Trophoblast cell (in vitro differentiated cells and primary cell): Measurements from ENCODE around the gene RSBN1L.

ENCODE experiments used
- DNase-seq, 2 donors: peaks; one replicate each; pipeline ENCODE4 v3.0.0-alpha.2; 2016
- H2AFZ ChIP-seq: 2 replicates; pipeline ENCODE4 v1.6.1; 2013; ENCODE audit warnings: low read length, moderate library complexity, mild to moderate bottlenecking; ENCODE audit not compliant: insufficient read depth, poor library complexity
- H2AK5ac ChIP-seq: 2 replicates; pipeline ENCODE4 v1.6.1; 2013; ENCODE audit warnings: mild to moderate bottlenecking, low read length
- H2BK120ac ChIP-seq: 2 replicates; pipeline ENCODE4 v1.6.1; 2013; ENCODE audit warnings: low read length, mild to moderate bottlenecking, moderate library complexity; ENCODE audit not compliant: insufficient read depth, poor library complexity
- H2BK12ac ChIP-seq: 2 replicates; pipeline ENCODE4 v1.6.1; 2013; ENCODE audit warnings: mild to moderate bottlenecking, low read length, moderate library complexity
- H2BK5ac ChIP-seq: 2 replicates; pipeline ENCODE4 v1.6.1; 2013; ENCODE audit warnings: low read length, low read depth, moderate library complexity, mild to moderate bottlenecking; ENCODE audit not compliant: poor library complexity
- H3K14ac ChIP-seq: 2 replicates; pipeline ENCODE4 v1.6.1; 2013; ENCODE audit warnings: mild to moderate bottlenecking, low read length
- H3K18ac ChIP-seq: 2 replicates; pipeline ENCODE4 v1.6.1; 2013; ENCODE audit warnings: mild to moderate bottlenecking, low read length
- H3K23ac ChIP-seq: 2 replicates; pipeline ENCODE4 v1.6.1; 2013; ENCODE audit warnings: low read length
- H3K27ac ChIP-seq: 2 replicates; pipeline ENCODE4 v1.5.1; 2013; ENCODE audit warnings: low read depth, mild to moderate bottlenecking, inconsistent platforms, low read length, moderate library complexity
- H3K27me3 ChIP-seq: 2 replicates; pipeline ENCODE4 v1.6.1; 2013; ENCODE audit warnings: inconsistent platforms, mild to moderate bottlenecking, low read length, moderate library complexity; ENCODE audit not compliant: insufficient read depth
- H3K36me3 ChIP-seq, 2 experiments: 1 replicate in 1 of 2; 2 replicates in 1 of 2; pipeline ENCODE4 v1.6.1; 2013; ENCODE audit warnings: low read length in 2 of 2, mild to moderate bottlenecking in 2 of 2, moderate library complexity in 1 of 2; ENCODE audit not compliant: insufficient read depth in 2 of 2, control insufficient read depth in 1 of 2
- H3K4ac ChIP-seq: 2 replicates; pipeline ENCODE4 v1.6.1; 2013; ENCODE audit warnings: low read depth, mild to moderate bottlenecking, low read length, moderate library complexity
- H3K4me1 ChIP-seq, 2 experiments: 1 replicate in 1 of 2; 2 replicates in 1 of 2; pipeline ENCODE4 v1.6.1; 2013; ENCODE audit warnings: low read length in 2 of 2, mild to moderate bottlenecking in 2 of 2, moderate library complexity in 1 of 2; ENCODE audit not compliant: insufficient read depth in 2 of 2, control insufficient read depth in 1 of 2
- H3K4me2 ChIP-seq: 2 replicates; pipeline ENCODE4 v1.6.1; 2013; ENCODE audit warnings: inconsistent platforms, mild to moderate bottlenecking, low read length, moderate library complexity
- H3K4me3 ChIP-seq: 2 replicates; pipeline ENCODE4 v1.5.1; 2013; ENCODE audit warnings: mild to moderate bottlenecking, low read depth, low read length, inconsistent platforms
- H3K79me1 ChIP-seq: one replicate; pipeline ENCODE4 v1.6.1; 2013; ENCODE audit warnings: low read length
- H3K79me2 ChIP-seq: 2 replicates; pipeline ENCODE4 v1.6.1; 2013; ENCODE audit warnings: low read length, mild to moderate bottlenecking; ENCODE audit not compliant: control insufficient read depth, insufficient read depth, poor library complexity
- H3K9ac ChIP-seq: 2 replicates; pipeline ENCODE4 v1.6.1; 2013; ENCODE audit warnings: mild to moderate bottlenecking, low read length
- H3K9me3 ChIP-seq: 2 replicates; pipeline ENCODE4 v1.6.1; 2013; ENCODE audit warnings: low read depth, mild to moderate bottlenecking, control low read depth, inconsistent platforms, low read length; ENCODE audit not compliant: insufficient read depth
- H4K12ac ChIP-seq: 2 replicates; pipeline ENCODE4 v1.6.1; 2013; ENCODE audit warnings: low read depth, mild to moderate bottlenecking, low read length, moderate library complexity
- H4K8ac ChIP-seq: 2 replicates; pipeline ENCODE4 v1.6.1; 2013; ENCODE audit warnings: low read depth, mild to moderate bottlenecking, low read length, moderate library complexity
- H4K91ac ChIP-seq: one replicate; pipeline ENCODE4 v1.6.1; 2013; ENCODE audit warnings: low read depth, mild to moderate bottlenecking, low read length, moderate library complexity
- WGBS: extraction: QIAGEN DNeasy Blood & Tissue Kit; methylation state at CpG from one replicate; pipeline ENCODE4 v1.1.7; 2013; ENCODE audit warnings: missing lambda C conversion rate; ENCODE audit not compliant: insufficient read length, insufficient coverage; ENCODE audit errors: extremely low coverage; 5-methylcytosine and 5-hydroxymethylcytosine counted together

Gene RSBN1L

DNA sequence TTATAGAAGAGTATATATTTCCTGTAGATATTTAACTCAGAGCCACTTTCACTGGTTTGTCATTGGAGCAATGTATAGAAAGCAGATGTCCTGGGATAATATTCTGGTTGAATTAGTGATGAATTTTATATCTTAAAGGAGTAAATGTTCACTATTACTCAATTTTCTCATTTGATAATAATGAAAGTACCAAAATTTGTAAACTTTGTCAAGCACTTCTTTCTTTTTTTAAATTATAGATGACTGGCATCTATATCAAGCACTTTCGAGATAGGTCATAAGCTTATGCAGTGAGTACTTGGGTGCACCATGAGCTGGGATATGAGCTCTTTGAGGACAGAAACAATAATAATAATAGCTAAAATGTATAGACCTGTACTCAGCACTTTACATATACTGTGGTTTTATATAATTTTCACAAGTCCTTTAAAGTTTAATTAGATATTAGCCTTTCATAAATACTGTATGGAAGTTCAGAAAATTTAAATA, 11.3 kb downstream of the RSBN1L start:
- Histone ChIP-seq H4K8ac (no peak overlapping the region), H3K4me1 (no peaks in the 10 kb centered on the region), H3K36me3 (peaks cover 0 to 6% of the 10 kb centered on the region in 2 experiments), H3K4me2 (no peak overlapping the region), H3K9me3 (no peaks in the 10 kb centered on the region), H3K9ac (no peak overlapping the region), H4K12ac (no peak overlapping the region), H3K14ac (no peak overlapping the region), H3K4me3 (no peak overlapping the region), H2AFZ (no peak overlapping the region), H3K4ac (no peak overlapping the region), H3K23ac (no peak overlapping the region), H3K79me2 (peaks cover 4% of the 10 kb centered on the region), H4K91ac (no peak overlapping the region), H2AK5ac (no peak overlapping the region), H3K18ac (no peak overlapping the region), H2BK12ac (no peak overlapping the region), H3K79me1 (no peaks in the 10 kb centered on the region), H2BK120ac (no peak overlapping the region), H3K27me3 (no peaks in the 10 kb centered on the region), H2BK5ac (no peak overlapping the region), H3K27ac (no peak overlapping the region)
- no CpG with 5 or more reads among the region's 1 CpG for WGBS
- no peak for DNase-seq

DNA sequence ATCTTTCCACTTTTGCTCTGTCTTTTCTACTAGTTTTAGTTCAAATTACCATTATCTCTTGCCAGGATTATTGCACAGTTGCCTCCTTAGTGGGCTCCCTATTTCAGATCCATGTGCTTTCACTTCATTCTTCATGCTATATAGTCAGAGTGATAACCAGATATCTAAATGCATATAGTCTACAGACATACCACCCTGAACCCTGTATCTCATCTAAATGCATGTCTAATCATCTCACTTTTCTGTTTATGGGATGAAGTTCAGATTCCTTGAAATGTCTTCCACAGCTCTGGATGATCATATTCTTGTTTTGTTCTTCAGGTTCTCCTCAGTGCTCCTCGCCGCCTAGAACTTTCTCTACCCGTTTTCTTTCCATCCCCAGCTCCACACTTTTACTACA, 13.8 kb downstream of the RSBN1L start:
- no peak overlapping the region for H2BK5ac ChIP-seq
- no peak overlapping the region for H3K4me3 ChIP-seq
- no peak overlapping the region for H4K91ac ChIP-seq

DNA sequence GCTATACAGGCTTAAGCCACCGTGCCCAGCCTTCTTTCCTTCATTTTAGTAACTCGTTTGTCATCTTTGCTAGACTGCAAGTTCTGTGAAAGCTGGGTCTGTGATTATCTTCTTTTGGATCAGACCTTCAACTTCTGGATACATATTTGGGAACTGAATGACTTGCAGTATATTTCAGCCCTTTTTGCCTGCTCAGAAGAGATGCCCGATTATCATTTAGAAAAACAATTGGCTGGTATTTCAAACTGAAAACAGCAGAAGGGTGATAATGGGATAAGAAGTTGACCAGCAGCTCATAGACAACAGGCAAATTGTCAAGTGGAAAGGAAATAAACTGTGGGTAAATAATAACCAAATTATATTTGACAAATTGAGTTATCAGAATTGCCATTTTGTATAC, 14.6 kb downstream of the RSBN1L start:
- no peaks in the 10 kb centered on the region for H3K9me3 ChIP-seq
- no peak overlapping the region for H2AFZ ChIP-seq
- H3K9ac ChIP-seq, result no peak overlapping the region
- H3K14ac ChIP-seq, result no peak overlapping the region
- no peak overlapping the region for H3K18ac ChIP-seq
- H2BK12ac ChIP-seq, result no peak overlapping the region
- no peak overlapping the region for H2BK5ac ChIP-seq
- no peaks in the 10 kb centered on the region for H3K27me3 ChIP-seq
- no peaks in the 10 kb centered on the region for H3K79me1 ChIP-seq
- H4K8ac ChIP-seq, result no peak overlapping the region
- no CpG with 5 or more reads among the region's 3 CpGs for WGBS
- no peak overlapping the region for H3K4ac ChIP-seq
- H3K4me2 ChIP-seq, result no peak overlapping the region
- H4K91ac ChIP-seq, result no peak overlapping the region
- no peak overlapping the region for H2AK5ac ChIP-seq
- H4K12ac ChIP-seq, result no peak overlapping the region
- H2BK120ac ChIP-seq, result no peak overlapping the region
- no peak for DNase-seq
- no peak overlapping the region for H3K23ac ChIP-seq
- H3K27ac ChIP-seq, result no peak overlapping the region
- no peak overlapping the region for H3K4me3 ChIP-seq
- peaks cover 4% of the 10 kb centered on the region for H3K79me2 ChIP-seq
- H3K4me1 ChIP-seq, result no peaks in the 10 kb centered on the region
- H3K36me3 ChIP-seq, result peaks cover 0 to 8% of the 10 kb centered on the region in 2 experiments

More for the DNA sequence above, 13.8 kb downstream of the RSBN1L start:
- H3K4me2 ChIP-seq, result no peak overlapping the region
- H3K9me3 ChIP-seq, result no peaks in the 10 kb centered on the region
- no peak overlapping the region for H3K23ac ChIP-seq
- no peak overlapping the region for H3K14ac ChIP-seq
- no peaks in the 10 kb centered on the region for H3K79me1 ChIP-seq
- no peak overlapping the region for H2BK120ac ChIP-seq
- no peak overlapping the region for H2AK5ac ChIP-seq
- H2BK12ac ChIP-seq, result no peak overlapping the region
- no peak overlapping the region for H3K4ac ChIP-seq
- no peak overlapping the region for H3K27ac ChIP-seq
- H4K12ac ChIP-seq, result no peak overlapping the region
- no peak overlapping the region for H3K18ac ChIP-seq
- H3K79me2 ChIP-seq, result peaks cover 4% of the 10 kb centered on the region
- no peak overlapping the region for H2AFZ ChIP-seq
- no peak overlapping the region for H3K9ac ChIP-seq
- DNase-seq, result no peak
- no peaks in the 10 kb centered on the region for H3K27me3 ChIP-seq
- no CpG with 5 or more reads among the region's 3 CpGs for WGBS
- H3K36me3 ChIP-seq, result peaks cover 0 to 8% of the 10 kb centered on the region in 2 experiments
- H3K4me1 ChIP-seq, result no peaks in the 10 kb centered on the region
- H4K8ac ChIP-seq, result no peak overlapping the region

DNA sequence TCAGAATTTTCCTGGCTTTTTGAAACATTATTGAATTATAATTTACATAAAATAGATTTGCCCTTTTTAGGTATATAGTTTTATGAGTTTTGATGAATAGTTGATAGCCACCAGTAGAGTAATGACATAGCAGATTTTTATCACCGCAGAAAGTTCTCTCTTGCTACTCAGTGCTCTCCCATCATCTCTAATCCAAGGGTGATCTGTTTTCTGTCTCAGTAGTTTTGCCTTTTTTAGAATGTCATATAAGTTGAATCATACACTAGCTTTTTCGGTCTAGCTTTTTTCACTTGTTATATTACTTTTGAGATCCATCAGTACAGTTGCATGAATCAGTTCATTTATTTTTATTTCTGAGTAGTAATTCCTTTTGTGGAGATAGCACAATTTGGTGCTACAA, 17.9 kb downstream of the RSBN1L start:
- H3K27ac ChIP-seq, result no peak overlapping the region
- H2AFZ ChIP-seq, result no peak overlapping the region
- no peak overlapping the region for H2BK120ac ChIP-seq
- H3K79me1 ChIP-seq, result no peaks in the 10 kb centered on the region
- peak in 1 of 2 donors; percentile 44 for DNase-seq
- no peak overlapping the region for H2BK5ac ChIP-seq
- no peak overlapping the region for H4K91ac ChIP-seq
- H3K23ac ChIP-seq, result no peak overlapping the region
- no peak overlapping the region for H3K18ac ChIP-seq
- no peak overlapping the region for H2BK12ac ChIP-seq
- no peak overlapping the region for H3K4me3 ChIP-seq
- H4K12ac ChIP-seq, result no peak overlapping the region
- H3K9ac ChIP-seq, result no peak overlapping the region
- no peaks in the 10 kb centered on the region for H3K27me3 ChIP-seq
- no CpG with 5 or more reads among the region's 2 CpGs for WGBS
- H3K36me3 ChIP-seq, result peaks cover 3 to 4% of the 10 kb centered on the region in 2 experiments
- H3K4ac ChIP-seq, result no peak overlapping the region
- peaks cover 8% of the 10 kb centered on the region for H3K79me2 ChIP-seq
- H3K4me1 ChIP-seq, result no peaks in the 10 kb centered on the region
- H3K14ac ChIP-seq, result no peak overlapping the region
- no peak overlapping the region for H4K8ac ChIP-seq
- no peaks in the 10 kb centered on the region for H3K9me3 ChIP-seq
- no peak overlapping the region for H3K4me2 ChIP-seq
- no peak overlapping the region for H2AK5ac ChIP-seq
